ENCODE results near the gene GLT6D1.

DNA sequence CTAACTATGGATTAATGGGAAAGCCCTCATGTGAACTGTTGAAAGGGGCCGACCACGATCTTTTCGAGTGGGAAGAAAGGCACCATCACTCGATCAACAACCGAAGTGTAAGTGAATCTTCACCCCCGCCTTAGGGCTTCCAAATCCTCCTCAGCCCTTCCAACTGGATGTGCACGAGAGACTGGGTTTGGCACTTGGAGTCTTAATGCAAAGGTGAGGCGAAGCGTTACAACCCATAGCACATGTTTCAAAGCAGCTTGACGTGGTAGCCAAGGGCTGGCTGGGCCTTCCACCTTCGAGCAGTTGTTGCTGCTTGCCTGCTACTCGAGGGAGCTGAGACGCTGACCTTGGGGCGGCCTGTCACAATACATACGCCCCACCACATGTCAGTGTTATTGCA, 18.1 kb upstream of the GLT6D1 start:
- TF ChIP-seq CTCF (IDR thresholded peaks at IDR 0.05): no peak
- no peak for TF ChIP-seq POLR2AphosphoS5 (IDR thresholded peaks at IDR 0.05)
- no peak for TF ChIP-seq POLR2A (IDR thresholded peaks at IDR 0.05)
